HG02798 (cell line): ENCODE data around the gene DOC2A.
"Not testable (repeated sequence)": the region's sequence is repeated elsewhere in the genome, so short reads cannot be mapped to it uniquely, and the experiment has no call there.

Experiments used
- ATAC-seq: cut with Tn5 transposase; IDR thresholded peaks from one replicate; pipeline ENCODE4 v1.9.1; 2021; ENCODE audit warnings: mild to moderate bottlenecking; ENCODE audit not compliant: unreplicated experiment, poor library complexity

The DOC2A gene

GRCh38 chr16:30028438-30029076, 17.7 kb upstream of the DOC2A start:
- ATAC-seq = no peak

- ATAC-seq = no peak
Measured at GRCh38 chr16:30027588-30028437, 17.0 kb upstream of the DOC2A start.

- no peak for ATAC-seq
Measured at GRCh38 chr16:30026449-30026848, 15.6 kb upstream of the DOC2A start.

GRCh38 chr16:30025574-30025973, 14.7 kb upstream of the DOC2A start:
- ATAC-seq = no peak

GRCh38 chr16:30025156-30025555, 14.3 kb upstream of the DOC2A start:
- no peak for ATAC-seq

GRCh38 chr16:30024451-30024850, 13.6 kb upstream of the DOC2A start:
- no peak for ATAC-seq

GRCh38 chr16:30023586-30023985, 12.8 kb upstream of the DOC2A start:
- no peak for ATAC-seq

GRCh38 chr16:30022887-30023286, 12.1 kb upstream of the DOC2A start, which contains the start of gene C16orf92:
C16orf92 (plus strand) TSS chr16:30023198; CDS start chr16:30023341, 143 bp downstream.
- ATAC-seq = no peak

- ATAC-seq = no peak
Measured at GRCh38 chr16:30018731-30019158, 7.9 kb upstream of the DOC2A start.

- not testable (repeated sequence) for ATAC-seq
Measured at GRCh38 chr16:30017937-30018336, 7.1 kb upstream of the DOC2A start.

- no peak for ATAC-seq
Measured at GRCh38 chr16:30017277-30017656, 6.4 kb upstream of the DOC2A start.

GRCh38 chr16:30016555-30017276, 5.9 kb upstream of the DOC2A start:
- no peak for ATAC-seq

- ATAC-seq = not testable (repeated sequence)
Measured at GRCh38 chr16:30015450-30015849, 4.6 kb upstream of the DOC2A start.

GRCh38 chr16:30012598-30012997, 1.8 kb upstream of the DOC2A start:
- ATAC-seq = not testable (repeated sequence)

- ATAC-seq = no peak
Measured at GRCh38 chr16:30011714-30012504, 1.1 kb upstream of the DOC2A start.

- ATAC-seq = no peak
Measured at GRCh38 chr16:30009990-30010843, 610 bp downstream of the DOC2A start.

GRCh38 chr16:30009085-30009862, 1.6 kb downstream of the DOC2A start:
- ATAC-seq = no peak

GRCh38 chr16:30007378-30007895, 3.4 kb downstream of the DOC2A start:
- no peak for ATAC-seq
